Gastrocnemius medialis (tissue), 4 donors: Measurements from ENCODE around the gene CCDC92B. TPM values are rescaled to one million over a fixed set of nuclear protein-coding genes. Genes with fewer than 3 reads are reported as not detected.
"Not testable (repeated sequence)": the region's sequence is repeated elsewhere in the genome, so short reads cannot be mapped to it uniquely, and the experiment has no call there.

Source experiments
- ATAC-seq, 2 donors: fragments of 150-250 bp; one replicate each; pipeline ENCODE4 v1.9.1; 2016
- DNase-seq, 2 donors: peaks; one replicate each; pipeline ENCODE4 v3.0.0-alpha.2; 2019
- H3K27ac ChIP-seq, 4 donors: fragments of 200-600 bp; sonication (generic); 1 replicate in 1 of 4; 2 replicates in 3 of 4; pipeline ENCODE4 v1.5.1; 2016 to 2018; ENCODE audit warnings: mild to moderate bottlenecking in 2 of 4, moderate library complexity in 1 of 4
- H3K27me3 ChIP-seq, 3 donors: fragments of 200-600 bp; sonication (generic) in 2 of 3; 1 replicate in 1 of 3; 2 replicates in 2 of 3; pipeline versions ENCODE4 v1.5.1 to v1.6.0; 2016 to 2019; ENCODE audit warnings: mild to moderate bottlenecking in 1 of 3, moderate library complexity in 1 of 3
- H3K36me3 ChIP-seq, 2 donors: fragments of 200-600 bp; sonication (generic) in 1 of 2; one replicate each; pipeline ENCODE4 v1.5.1; 2017 to 2018
- H3K4me1 ChIP-seq, 2 donors: fragments of 200-600 bp; sonication (generic) in 1 of 2; one replicate each; pipeline ENCODE4 v1.5.1; 2016 to 2017; ENCODE audit warnings: mild to moderate bottlenecking in 2 of 2
- H3K4me3 ChIP-seq, 4 donors: fragments of 200-600 bp; sonication (generic) in 3 of 4; 1 replicate in 1 of 4; 2 replicates in 3 of 4; pipeline ENCODE4 v1.5.1; 2016 to 2019; ENCODE audit warnings: mild to moderate bottlenecking in 2 of 4
- H3K9me3 ChIP-seq, 3 donors: fragments of 200-600 bp; sonication (generic) in 2 of 3; 1 replicate in 1 of 3; 2 replicates in 2 of 3; pipeline ENCODE4 v1.5.1; 2016 to 2019
- POLR2A ChIP-seq, 2 donors: fragments of 450-650 bp; IDR thresholded peaks; one replicate each; pipeline ENCODE4 v1.6.1; 2017; ENCODE audit warnings: antibody characterized with exemption in 2 of 2, mild to moderate bottlenecking in 2 of 2, moderate library complexity in 2 of 2
- in situ Hi-C, 4 donors: fragments of 200-750 bp; cut with MboI; loops; one replicate each; pipeline versions ENCODE4 v1.15.0 to v1.8.0; 2017; ENCODE audit warnings: low sequenced_read_pairs in 4 of 4
- intact Hi-C: fragments of 100-400 bp; cut with DNase I; formaldehyde crosslinking; loops from one replicate; pipeline ENCODE4 v1.15.1; 2023; ENCODE audit warnings: low total_unique reads
- total RNA-seq, 4 donors: library from RNA; depleted of rRNA; stranded (reverse); fragments of >200 nt; gene quantifications; one replicate each; pipeline versions ENCODE4 v1.1.0 to v1.2.3, GENCODE V29; 2016
- TF ChIP-seq, protein P1 (sequence below), 5 experiments: fragments of 450-650 bp in 3 of 5; fragments of 200-600 bp in 2 of 5; sonication (generic) in 2 of 5; IDR thresholded peaks in 4 of 5; conservative IDR thresholded peaks in 1 of 5; 1 replicate in 4 of 5; 2 replicates in 1 of 5; pipeline ENCODE4 v1.5.1; 2016 to 2019; ENCODE audit warnings: antibody characterized with exemption in 5 of 5, mild to moderate bottlenecking in 3 of 5, moderate library complexity in 3 of 5

CCDC92B gene
- total RNA-seq, 4 donors from 2014 or later: not detected

DNA sequence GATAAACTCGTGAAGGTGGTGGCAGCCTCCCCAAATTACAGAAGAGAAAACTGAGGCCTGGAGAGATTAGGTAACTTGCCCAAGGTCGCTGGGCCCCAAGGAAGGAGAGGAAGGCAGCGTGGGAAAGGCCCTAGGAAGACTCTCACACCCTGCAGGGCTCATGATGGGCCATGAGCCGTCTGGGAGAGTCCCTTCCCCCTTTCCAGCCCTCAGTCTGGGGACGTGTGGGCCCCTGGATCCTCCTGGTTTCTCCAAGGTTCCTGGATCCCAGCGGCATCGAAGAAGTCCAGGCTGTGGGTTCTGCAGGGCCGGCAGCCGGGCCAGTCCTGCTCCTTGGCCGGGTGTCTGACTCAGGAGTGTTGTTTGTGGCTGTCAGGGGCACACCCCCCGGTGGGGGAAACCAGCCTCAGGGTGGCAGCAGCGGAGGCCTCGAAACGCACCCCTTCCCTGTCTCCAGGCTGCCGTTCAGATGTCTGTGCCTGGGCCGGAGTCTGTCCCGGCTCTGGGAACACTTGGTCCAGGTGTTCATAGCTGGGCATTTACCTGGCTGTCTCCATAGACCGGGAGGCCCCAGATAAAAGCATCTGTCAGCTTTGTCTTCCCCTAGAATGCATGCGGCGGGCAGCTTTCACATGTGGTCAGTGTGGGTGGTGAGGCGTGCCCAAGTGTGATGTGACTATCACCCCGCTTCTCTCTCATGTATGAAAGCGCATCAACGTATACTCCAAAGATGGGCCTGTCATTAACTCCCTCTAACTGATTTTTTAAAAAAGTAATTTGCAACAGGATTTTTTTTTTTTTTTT, 43.1 kb upstream of the CCDC92B start:
- no peaks in the 10 kb centered on the region for H3K9me3 ChIP-seq
- no peaks in the 10 kb centered on the region for H3K36me3 ChIP-seq
- in situ Hi-C loops (no loop called here), intact Hi-C loops (no loop called here)
- H3K27ac ChIP-seq: no peak overlapping the region
- H3K4me1 ChIP-seq: no peaks in the 10 kb centered on the region
- H3K27me3 ChIP-seq: peaks cover 2 to 5% (median 5%) of the 10 kb centered on the region in 3 donors
- DNase-seq: no peak
- H3K4me3 ChIP-seq: no peak overlapping the region
- TF ChIP-seq, protein P1, sequence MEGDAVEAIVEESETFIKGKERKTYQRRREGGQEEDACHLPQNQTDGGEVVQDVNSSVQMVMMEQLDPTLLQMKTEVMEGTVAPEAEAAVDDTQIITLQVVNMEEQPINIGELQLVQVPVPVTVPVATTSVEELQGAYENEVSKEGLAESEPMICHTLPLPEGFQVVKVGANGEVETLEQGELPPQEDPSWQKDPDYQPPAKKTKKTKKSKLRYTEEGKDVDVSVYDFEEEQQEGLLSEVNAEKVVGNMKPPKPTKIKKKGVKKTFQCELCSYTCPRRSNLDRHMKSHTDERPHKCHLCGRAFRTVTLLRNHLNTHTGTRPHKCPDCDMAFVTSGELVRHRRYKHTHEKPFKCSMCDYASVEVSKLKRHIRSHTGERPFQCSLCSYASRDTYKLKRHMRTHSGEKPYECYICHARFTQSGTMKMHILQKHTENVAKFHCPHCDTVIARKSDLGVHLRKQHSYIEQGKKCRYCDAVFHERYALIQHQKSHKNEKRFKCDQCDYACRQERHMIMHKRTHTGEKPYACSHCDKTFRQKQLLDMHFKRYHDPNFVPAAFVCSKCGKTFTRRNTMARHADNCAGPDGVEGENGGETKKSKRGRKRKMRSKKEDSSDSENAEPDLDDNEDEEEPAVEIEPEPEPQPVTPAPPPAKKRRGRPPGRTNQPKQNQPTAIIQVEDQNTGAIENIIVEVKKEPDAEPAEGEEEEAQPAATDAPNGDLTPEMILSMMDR (IDR thresholded peaks at IDR 0.05 in 4 of 5, conservative IDR thresholded peaks at IDR 0.05 in 1 of 5): no peak
- no peak for TF ChIP-seq POLR2A (IDR thresholded peaks at IDR 0.05)
- no peak for ATAC-seq

DNA sequence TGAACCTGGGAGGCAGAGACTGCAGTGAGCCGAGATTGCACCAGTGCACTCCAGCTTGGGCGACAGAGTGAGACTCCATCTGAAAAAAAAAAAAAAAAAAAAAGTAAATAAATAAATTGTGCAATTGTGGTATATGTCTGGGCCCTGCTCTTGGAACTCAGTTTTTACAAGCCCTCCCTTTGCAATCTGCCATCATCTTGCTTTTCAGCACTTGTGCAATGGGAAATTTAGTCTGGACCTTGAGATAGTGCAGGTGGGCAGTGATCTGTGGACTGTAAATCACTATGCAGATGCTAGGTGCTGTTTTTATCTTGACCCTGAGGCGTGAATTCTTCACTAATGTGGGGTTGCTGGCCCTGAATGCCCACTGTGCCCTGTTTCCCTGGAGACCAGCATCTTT, 40.2 kb upstream of the CCDC92B start:
- no peak overlapping the region for H3K4me3 ChIP-seq
- H3K9me3 ChIP-seq: no peaks in the 10 kb centered on the region
- no peaks in the 10 kb centered on the region for H3K27me3 ChIP-seq
- ATAC-seq: no peak
- H3K36me3 ChIP-seq: no peaks in the 10 kb centered on the region
- intact Hi-C loops: no loop called here
- H3K27ac ChIP-seq: no peak overlapping the region
- H3K4me1 ChIP-seq: no peaks in the 10 kb centered on the region
- in situ Hi-C loops: no loop called here
- TF ChIP-seq, protein P1 (IDR thresholded peaks at IDR 0.05 in 4 of 5, conservative IDR thresholded peaks at IDR 0.05 in 1 of 5): no peak
- no peak for TF ChIP-seq POLR2A (IDR thresholded peaks at IDR 0.05)
- no peak for DNase-seq

DNA sequence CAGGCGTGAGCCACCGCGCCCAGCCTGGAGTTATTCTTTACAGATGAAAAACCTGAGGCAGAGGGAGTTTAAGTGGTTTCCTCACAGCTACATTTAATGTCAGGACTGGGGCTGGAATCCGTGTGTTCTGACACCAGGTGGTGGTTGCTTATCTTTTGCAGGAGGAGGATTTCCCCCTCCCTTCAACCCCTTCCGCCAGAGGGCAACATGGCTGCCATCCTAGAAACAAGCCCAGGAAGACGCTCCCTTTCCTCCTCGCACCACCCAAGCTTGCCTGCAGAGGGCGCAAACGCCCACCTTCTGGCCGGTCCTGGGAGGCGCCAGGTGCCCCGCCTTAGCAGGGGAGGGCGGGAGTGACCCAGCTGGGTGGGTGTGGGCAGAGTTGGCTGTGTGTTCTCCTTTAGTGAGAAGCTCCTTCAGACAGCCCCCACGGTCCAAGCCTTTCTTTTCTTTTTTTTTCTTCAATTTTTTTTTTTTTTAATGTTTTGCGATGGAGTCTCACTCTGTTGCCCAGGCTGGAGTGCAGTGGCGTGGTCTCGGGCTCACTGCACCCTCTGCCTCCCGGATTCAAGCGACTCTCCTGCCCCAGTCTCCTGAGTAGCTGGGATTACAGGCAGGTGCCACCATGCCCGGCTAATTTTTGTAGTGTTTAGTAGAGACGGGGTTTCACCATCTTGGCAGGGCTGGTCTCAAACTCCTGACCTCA, 36.9 kb upstream of the CCDC92B start:
- in situ Hi-C loops: no loop called here
- no peaks in the 10 kb centered on the region for H3K9me3 ChIP-seq
- H3K27ac ChIP-seq: no peak overlapping the region
- TF ChIP-seq, protein P1 (IDR thresholded peaks at IDR 0.05 in 4 of 5, conservative IDR thresholded peaks at IDR 0.05 in 1 of 5): peak in 4 of 5 experiments; percentile 19 to 45 (median 36)
- TF ChIP-seq POLR2A (IDR thresholded peaks at IDR 0.05): no peak
- DNase-seq (peak; percentile 15 to 52), ATAC-seq (no peak)
- H3K27me3 ChIP-seq: no peaks in the 10 kb centered on the region
- H3K36me3 ChIP-seq: no peaks in the 10 kb centered on the region
- no peaks in the 10 kb centered on the region for H3K4me1 ChIP-seq
- H3K4me3 ChIP-seq: no peak overlapping the region
- intact Hi-C loops: no loop called here

DNA sequence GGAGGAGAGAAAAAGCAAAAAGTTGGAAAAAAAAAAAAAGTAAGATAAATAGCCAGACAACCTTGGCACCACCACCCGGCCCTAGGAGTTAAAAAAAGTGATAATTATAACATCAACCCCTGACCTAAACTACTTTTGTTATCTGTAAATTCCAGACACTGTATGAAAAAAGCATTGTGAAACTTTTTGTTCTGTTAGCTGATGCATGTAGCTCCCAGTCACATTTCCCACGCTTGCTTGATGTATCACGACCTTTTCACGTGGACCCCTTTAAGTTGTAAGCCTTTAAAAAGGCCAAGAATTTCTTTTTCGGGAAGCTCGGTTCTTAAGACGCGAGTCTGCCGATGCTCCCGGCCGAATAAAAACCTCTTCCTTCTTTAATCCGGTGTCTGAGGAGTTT, 35.9 kb upstream of the CCDC92B start:
- H3K9me3 ChIP-seq, H3K36me3 ChIP-seq, in situ Hi-C loops, H3K27ac ChIP-seq, H3K27me3 ChIP-seq, H3K4me1 ChIP-seq, ATAC-seq, H3K4me3 ChIP-seq, intact Hi-C loops, DNase-seq: not testable (repeated sequence)

DNA sequence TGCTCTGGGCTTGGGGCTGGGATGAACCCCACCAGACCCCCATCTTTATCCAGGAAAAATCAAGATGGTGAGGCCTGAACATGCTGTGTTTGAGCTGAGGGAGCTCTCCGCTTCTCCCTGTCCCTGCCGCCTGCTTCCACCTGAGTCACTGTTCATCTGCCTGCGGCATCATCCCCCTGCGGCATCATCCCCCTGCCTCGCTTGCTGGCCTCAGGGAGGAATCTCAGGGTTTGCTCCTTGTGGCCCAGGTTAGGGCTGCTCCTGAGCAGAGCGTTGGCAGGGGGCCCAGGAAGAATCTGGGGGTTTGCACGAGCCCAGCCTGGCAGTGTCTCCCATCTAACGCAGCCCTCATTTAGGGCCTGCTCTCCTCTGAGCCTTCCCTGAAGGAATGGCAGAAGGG, 35.4 kb upstream of the CCDC92B start:
- DNase-seq (no peak), ATAC-seq (no peak)
- intact Hi-C loops: no loop called here
- no peak for TF ChIP-seq POLR2A (IDR thresholded peaks at IDR 0.05)
- TF ChIP-seq, protein P1 (IDR thresholded peaks at IDR 0.05 in 4 of 5, conservative IDR thresholded peaks at IDR 0.05 in 1 of 5): no peak
- Histone ChIP-seq H3K9me3 (no peaks in the 10 kb centered on the region), H3K36me3 (no peaks in the 10 kb centered on the region), H3K27me3 (no peaks in the 10 kb centered on the region), H3K27ac (no peak overlapping the region), H3K4me1 (no peaks in the 10 kb centered on the region), H3K4me3 (no peak overlapping the region)
- in situ Hi-C loops: no loop called here
